Neural cell (in vitro differentiated cells): ENCODE results near the gene MGAT4C.

Experiments
- EP300 ChIP-seq: fragments of 450-650 bp; conservative IDR thresholded peaks from 2 replicates; pipeline ENCODE4 v1.6.1; 2014; ENCODE audit warnings: antibody characterized with exemption, mild to moderate bottlenecking, moderate library complexity; ENCODE audit not compliant: poor library complexity, severe bottlenecking
- EZH2 ChIP-seq: fragments of 200-600, 300-800 bp; shearing (Covaris generic), sonication (generic); IDR thresholded peaks from 2 replicates; pipeline ENCODE4 v1.6.1; 2014; ENCODE audit warnings: antibody characterized with exemption, low read length, borderline replicate concordance, mild to moderate bottlenecking; ENCODE audit not compliant: insufficient read depth, poor library complexity, severe bottlenecking
- MXI1 ChIP-seq: fragments of 450-650 bp; conservative IDR thresholded peaks from 2 replicates; pipeline ENCODE4 v1.6.1; 2014; ENCODE audit warnings: antibody characterized with exemption, mild to moderate bottlenecking; ENCODE audit not compliant: poor library complexity, severe bottlenecking
- POLR2AphosphoS5 ChIP-seq: IDR thresholded peaks from 2 replicates; pipeline ENCODE4 v1.6.1; 2012
- TF ChIP-seq, protein P1 (sequence below): fragments of 450-650 bp; IDR thresholded peaks from 2 replicates; pipeline ENCODE4 v1.5.1; 2014; ENCODE audit warnings: antibody characterized with exemption, mild to moderate bottlenecking, moderate library complexity; ENCODE audit not compliant: poor library complexity, severe bottlenecking
- TF ChIP-seq, protein P2 (sequence below): IDR thresholded peaks from 2 replicates; pipeline ENCODE4 v1.6.1; 2012; ENCODE audit warnings: borderline replicate concordance

DNA sequence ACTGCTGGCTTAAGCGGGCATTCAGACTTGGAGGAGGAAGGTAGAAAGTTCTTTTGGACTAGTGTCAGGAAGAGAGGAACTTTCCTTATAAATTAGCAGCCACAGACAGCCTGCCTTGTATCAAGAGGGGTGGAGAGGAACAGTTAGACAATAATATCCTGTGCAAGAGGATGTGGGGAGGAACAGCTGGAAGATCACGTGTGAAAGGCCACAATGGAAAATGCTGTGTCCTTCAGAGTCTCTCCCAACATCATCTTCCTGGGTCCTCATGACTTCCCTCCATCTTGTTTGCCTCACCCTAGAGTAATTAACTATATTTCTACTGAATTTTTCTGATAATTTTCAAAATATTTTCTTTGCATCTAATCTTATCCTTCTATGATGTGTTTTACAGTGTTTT, 117.4 kb downstream of the MGAT4C start:
- TF ChIP-seq, protein P1, sequence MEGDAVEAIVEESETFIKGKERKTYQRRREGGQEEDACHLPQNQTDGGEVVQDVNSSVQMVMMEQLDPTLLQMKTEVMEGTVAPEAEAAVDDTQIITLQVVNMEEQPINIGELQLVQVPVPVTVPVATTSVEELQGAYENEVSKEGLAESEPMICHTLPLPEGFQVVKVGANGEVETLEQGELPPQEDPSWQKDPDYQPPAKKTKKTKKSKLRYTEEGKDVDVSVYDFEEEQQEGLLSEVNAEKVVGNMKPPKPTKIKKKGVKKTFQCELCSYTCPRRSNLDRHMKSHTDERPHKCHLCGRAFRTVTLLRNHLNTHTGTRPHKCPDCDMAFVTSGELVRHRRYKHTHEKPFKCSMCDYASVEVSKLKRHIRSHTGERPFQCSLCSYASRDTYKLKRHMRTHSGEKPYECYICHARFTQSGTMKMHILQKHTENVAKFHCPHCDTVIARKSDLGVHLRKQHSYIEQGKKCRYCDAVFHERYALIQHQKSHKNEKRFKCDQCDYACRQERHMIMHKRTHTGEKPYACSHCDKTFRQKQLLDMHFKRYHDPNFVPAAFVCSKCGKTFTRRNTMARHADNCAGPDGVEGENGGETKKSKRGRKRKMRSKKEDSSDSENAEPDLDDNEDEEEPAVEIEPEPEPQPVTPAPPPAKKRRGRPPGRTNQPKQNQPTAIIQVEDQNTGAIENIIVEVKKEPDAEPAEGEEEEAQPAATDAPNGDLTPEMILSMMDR = no peak
- TF ChIP-seq POLR2AphosphoS5 (no peak), EP300 (no peak), MXI1 (no peak), EZH2 (no peak)
- TF ChIP-seq, protein P2, sequence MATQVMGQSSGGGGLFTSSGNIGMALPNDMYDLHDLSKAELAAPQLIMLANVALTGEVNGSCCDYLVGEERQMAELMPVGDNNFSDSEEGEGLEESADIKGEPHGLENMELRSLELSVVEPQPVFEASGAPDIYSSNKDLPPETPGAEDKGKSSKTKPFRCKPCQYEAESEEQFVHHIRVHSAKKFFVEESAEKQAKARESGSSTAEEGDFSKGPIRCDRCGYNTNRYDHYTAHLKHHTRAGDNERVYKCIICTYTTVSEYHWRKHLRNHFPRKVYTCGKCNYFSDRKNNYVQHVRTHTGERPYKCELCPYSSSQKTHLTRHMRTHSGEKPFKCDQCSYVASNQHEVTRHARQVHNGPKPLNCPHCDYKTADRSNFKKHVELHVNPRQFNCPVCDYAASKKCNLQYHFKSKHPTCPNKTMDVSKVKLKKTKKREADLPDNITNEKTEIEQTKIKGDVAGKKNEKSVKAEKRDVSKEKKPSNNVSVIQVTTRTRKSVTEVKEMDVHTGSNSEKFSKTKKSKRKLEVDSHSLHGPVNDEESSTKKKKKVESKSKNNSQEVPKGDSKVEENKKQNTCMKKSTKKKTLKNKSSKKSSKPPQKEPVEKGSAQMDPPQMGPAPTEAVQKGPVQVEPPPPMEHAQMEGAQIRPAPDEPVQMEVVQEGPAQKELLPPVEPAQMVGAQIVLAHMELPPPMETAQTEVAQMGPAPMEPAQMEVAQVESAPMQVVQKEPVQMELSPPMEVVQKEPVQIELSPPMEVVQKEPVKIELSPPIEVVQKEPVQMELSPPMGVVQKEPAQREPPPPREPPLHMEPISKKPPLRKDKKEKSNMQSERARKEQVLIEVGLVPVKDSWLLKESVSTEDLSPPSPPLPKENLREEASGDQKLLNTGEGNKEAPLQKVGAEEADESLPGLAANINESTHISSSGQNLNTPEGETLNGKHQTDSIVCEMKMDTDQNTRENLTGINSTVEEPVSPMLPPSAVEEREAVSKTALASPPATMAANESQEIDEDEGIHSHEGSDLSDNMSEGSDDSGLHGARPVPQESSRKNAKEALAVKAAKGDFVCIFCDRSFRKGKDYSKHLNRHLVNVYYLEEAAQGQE = no peak
